Measurements from ENCODE around the gene PHLPP1.
"Not testable (repeated sequence)": the region's sequence is repeated elsewhere in the genome, so short reads cannot be mapped to it uniquely, and the experiment has no call there.

The PHLPP1 gene

GRCh38 chr18:62776024-62776570, 60.8 kb downstream of the PHLPP1 start:
- no peak for DNase-seq

- no peak for DNase-seq
These were observed 62.5 kb downstream of the PHLPP1 start for GRCh38 chr18:62777814-62778213.

- DNase-seq, result no peak
These were observed 63.9 kb downstream of the PHLPP1 start for GRCh38 chr18:62778976-62779869.

GRCh38 chr18:62781262-62781661, 65.9 kb downstream of the PHLPP1 start:
- DNase-seq, result no peak

- no peak for DNase-seq
These were observed 66.6 kb downstream of the PHLPP1 start for GRCh38 chr18:62781893-62782292.

GRCh38 chr18:62784338-62784965, 69.1 kb downstream of the PHLPP1 start:
- DNase-seq, result no peak

- no peak for DNase-seq
These were observed 69.6 kb downstream of the PHLPP1 start for GRCh38 chr18:62784966-62785413.

GRCh38 chr18:62786689-62787088, 71.3 kb downstream of the PHLPP1 start:
- DNase-seq, result no peak

GRCh38 chr18:62788111-62788510, 72.8 kb downstream of the PHLPP1 start:
- DNase-seq, result no peak

GRCh38 chr18:62788876-62789275, 73.5 kb downstream of the PHLPP1 start:
- DNase-seq, result peak; percentile 38

- no peak for DNase-seq
These were observed 75.8 kb downstream of the PHLPP1 start for GRCh38 chr18:62790871-62791772.

GRCh38 chr18:62792016-62792415, 76.7 kb downstream of the PHLPP1 start:
- no peak for DNase-seq

GRCh38 chr18:62795813-62796212, 80.5 kb downstream of the PHLPP1 start:
- no peak for DNase-seq

- DNase-seq, result no peak
These were observed 80.9 kb downstream of the PHLPP1 start for GRCh38 chr18:62796216-62796621.

GRCh38 chr18:62797329-62797728, 82.0 kb downstream of the PHLPP1 start:
- no peak for DNase-seq

- no peak for DNase-seq
These were observed 84.6 kb downstream of the PHLPP1 start for GRCh38 chr18:62799977-62800376.

- DNase-seq, result no peak
These were observed 87.2 kb downstream of the PHLPP1 start for GRCh38 chr18:62802523-62802922.

- no peak for DNase-seq
These were observed 92.1 kb downstream of the PHLPP1 start for GRCh38 chr18:62807396-62807795.

- DNase-seq, result no peak
These were observed 92.8 kb downstream of the PHLPP1 start for GRCh38 chr18:62808123-62808522.

- DNase-seq, result not testable (repeated sequence)
These were observed 94.1 kb downstream of the PHLPP1 start for GRCh38 chr18:62809445-62809844.

- DNase-seq, result no peak
These were observed 94.6 kb downstream of the PHLPP1 start for GRCh38 chr18:62809900-62810299.

- no peak for DNase-seq
These were observed 95.3 kb downstream of the PHLPP1 start for GRCh38 chr18:62810682-62811081.

GRCh38 chr18:62811674-62812073, 96.3 kb downstream of the PHLPP1 start:
- no peak for DNase-seq
